ENCODE results near the gene MORF4L1. TPM values are rescaled to one million over a fixed set of nuclear protein-coding genes. Genes with fewer than 3 reads are reported as not detected.

The MORF4L1 gene, protein sequence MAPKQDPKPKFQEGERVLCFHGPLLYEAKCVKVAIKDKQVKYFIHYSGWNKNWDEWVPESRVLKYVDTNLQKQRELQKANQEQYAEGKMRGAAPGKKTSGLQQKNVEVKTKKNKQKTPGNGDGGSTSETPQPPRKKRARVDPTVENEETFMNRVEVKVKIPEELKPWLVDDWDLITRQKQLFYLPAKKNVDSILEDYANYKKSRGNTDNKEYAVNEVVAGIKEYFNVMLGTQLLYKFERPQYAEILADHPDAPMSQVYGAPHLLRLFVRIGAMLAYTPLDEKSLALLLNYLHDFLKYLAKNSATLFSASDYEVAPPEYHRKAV
- 267 and 315 TPM in 2 replicates for total RNA-seq

GRCh38 chr15:78872155-78872971 lies at the start of gene MORF4L1:
Gene MORF4L1 (plus strand): TSS chr15:78872890. CDS start chr15:78873018, 128 bp downstream.

GRCh38 chr15:78944669-78945407 lies 72.1 kb downstream of the MORF4L1 start, which contains the start of gene CTSH:
Gene CTSH (minus strand): TSS chr15:78945046. CDS start chr15:78944981, 65 bp downstream.

Other genes starting within 250 kb of the MORF4L1 start
- under 0.01 TPM in 1 of 2 replicates, not detected in the other for gene CHRNB4, start 231.7 kb upstream of the MORF4L1 start, total RNA-seq
- 11.2 and 21.2 TPM in 2 replicates for gene ADAMTS7, start 61.4 kb upstream of the MORF4L1 start, total RNA-seq
- 12.3 and 61.1 TPM in 2 replicates for gene CTSH, start 72.2 kb downstream of the MORF4L1 start, total RNA-seq
- 0.63 TPM in 1 of 2 replicates, not detected in the other for gene RASGRF1, start 217.9 kb downstream of the MORF4L1 start, total RNA-seq

Data from bladder microvascular endothelial cell (primary cell).